OCI-LY1 (cell line): ENCODE measurements around the gene DRC1.

Experiments used
- H2AFZ ChIP-seq: fragments of 200-600 bp; sonication (generic), shearing (Covaris generic); 2 replicates; pipeline ENCODE4 v1.6.0; 2014; ENCODE audit warnings: antibody characterized with exemption, mild to moderate bottlenecking, low read length
- H3F3A ChIP-seq: fragments of 200-600 bp; sonication (generic), shearing (Covaris generic); 2 replicates; pipeline ENCODE4 v1.6.0; 2014; ENCODE audit warnings: mild to moderate bottlenecking, antibody characterized with exemption, low read length, moderate library complexity; ENCODE audit not compliant: insufficient read depth
- H3K27ac ChIP-seq: fragments of 200-600 bp; sonication (generic); 2 replicates; pipeline ENCODE4 v1.5.1; 2014; ENCODE audit warnings: low read length, mixed run types, mild to moderate bottlenecking, low read depth; ENCODE audit not compliant: poor library complexity, severe bottlenecking
- H3K27me3 ChIP-seq: fragments of 200-600 bp; sonication (generic); 2 replicates; pipeline ENCODE4 v1.6.0; 2014; ENCODE audit warnings: antibody characterized with exemption, mild to moderate bottlenecking, low read length, moderate library complexity; ENCODE audit not compliant: insufficient read depth
- H3K36me3 ChIP-seq: fragments of 200-600 bp; sonication (generic); 2 replicates; pipeline ENCODE4 v1.6.1; 2014; ENCODE audit warnings: mild to moderate bottlenecking, antibody characterized with exemption, low read length, moderate library complexity, mixed read lengths; ENCODE audit not compliant: insufficient read depth
- H3K4me1 ChIP-seq: fragments of 200-600 bp; sonication (generic); 2 replicates; pipeline ENCODE4 v1.5.1; 2014; ENCODE audit warnings: mild to moderate bottlenecking, low read length, moderate library complexity; ENCODE audit not compliant: insufficient read depth, severe bottlenecking
- H3K4me2 ChIP-seq: fragments of 200-600 bp; sonication (generic), shearing (Covaris generic); 2 replicates; pipeline ENCODE4 v1.6.1; 2014; ENCODE audit warnings: low read length
- H3K4me3 ChIP-seq: fragments of 200-600 bp; sonication (generic); 2 replicates; pipeline ENCODE4 v1.5.1; 2014; ENCODE audit warnings: low read length, low read depth, mild to moderate bottlenecking, mixed read lengths; ENCODE audit not compliant: poor library complexity, severe bottlenecking
- H3K79me2 ChIP-seq: fragments of 200-600 bp; shearing (Covaris generic); 2 replicates; pipeline ENCODE4 v1.6.1; 2016; ENCODE audit warnings: mixed run types, low read length, mixed read lengths; ENCODE audit not compliant: insufficient read depth
- H3K9ac ChIP-seq: fragments of 200-600 bp; sonication (generic), shearing (Covaris generic); 2 replicates; pipeline ENCODE4 v1.6.1; 2014; ENCODE audit warnings: mild to moderate bottlenecking, low read length, mixed read lengths
- H3K9me2 ChIP-seq: fragments of 200-600 bp; sonication (generic), shearing (Covaris generic); 2 replicates; pipeline ENCODE4 v1.6.1; 2014; ENCODE audit warnings: low read depth, mild to moderate bottlenecking, low read length, mixed read lengths
- H3K9me3 ChIP-seq: fragments of 200-600 bp; shearing (Covaris generic); 2 replicates; pipeline ENCODE4 v1.6.1; 2014; ENCODE audit warnings: low read length, mixed read lengths
- H4K20me1 ChIP-seq: fragments of 200-600 bp; sonication (generic), shearing (Covaris generic); 2 replicates; pipeline ENCODE4 v1.6.0; 2016; ENCODE audit warnings: mild to moderate bottlenecking, low read length; ENCODE audit not compliant: insufficient read depth
- CTCF ChIP-seq: fragments of 200-600 bp; sonication (generic), shearing (Covaris generic); IDR thresholded peaks from 2 replicates; pipeline ENCODE4 v1.5.1; 2017; ENCODE audit warnings: mild to moderate bottlenecking, antibody characterized with exemption, low read length, moderate library complexity, mixed read lengths
- EZH2 ChIP-seq: fragments of 200-600 bp; sonication (generic), shearing (Covaris generic); IDR thresholded peaks from 2 replicates; pipeline ENCODE4 v1.8.0; 2017; ENCODE audit warnings: borderline replicate concordance, mixed run types, mild to moderate bottlenecking, antibody characterized with exemption, low read length, moderate library complexity, mixed read lengths

Gene DRC1

GRCh38 chr2:26423750-26424149 lies 22.0 kb downstream of the DRC1 start:
- Histone ChIP-seq H3K4me1 (no peaks in the 10 kb centered on the region), H3K9me2 (no peaks in the 10 kb centered on the region), H3K9me3 (0 out of 2 replicates have a peak, but pooled peaks cover 3% of the 10 kb centered on the region), H3K36me3 (no peaks in the 10 kb centered on the region), H3K79me2 (no peaks in the 10 kb centered on the region), H3K27me3 (no peaks in the 10 kb centered on the region; the same call in 1 of the 2 replicates), H2AFZ (no peak overlapping the region), H3K4me3 (no peak overlapping the region), H3K4me2 (no peak overlapping the region), H3K27ac (no peak overlapping the region), H3F3A (no peaks in the 10 kb centered on the region), H3K9ac (no peak overlapping the region), H4K20me1 (no peaks in the 10 kb centered on the region)
- no peak for TF ChIP-seq EZH2
- TF ChIP-seq CTCF, result no peak

GRCh38 chr2:26424221-26424620 lies 22.5 kb downstream of the DRC1 start:
- Histone ChIP-seq H3K36me3 (no peaks in the 10 kb centered on the region), H3K4me1 (no peaks in the 10 kb centered on the region), H3K4me3 (no peak overlapping the region), H3K4me2 (no peak overlapping the region), H3K9me2 (no peaks in the 10 kb centered on the region), H3K9ac (no peak overlapping the region), H4K20me1 (no peaks in the 10 kb centered on the region), H3K9me3 (0 out of 2 replicates have a peak, but pooled peaks cover 3% of the 10 kb centered on the region), H3K27ac (no peak overlapping the region), H3K79me2 (no peaks in the 10 kb centered on the region), H3F3A (no peaks in the 10 kb centered on the region), H2AFZ (no peak overlapping the region), H3K27me3 (no peaks in the 10 kb centered on the region; the same call in 1 of the 2 replicates)
- TF ChIP-seq CTCF, result no peak
- TF ChIP-seq EZH2, result no peak

- no peak overlapping the region for H3K4me2 ChIP-seq
- H3K36me3 ChIP-seq, result no peaks in the 10 kb centered on the region
- H4K20me1 ChIP-seq, result no peaks in the 10 kb centered on the region
- TF ChIP-seq EZH2 (no peak), CTCF (no peak)
- H3K27me3 ChIP-seq, result no peaks in the 10 kb centered on the region; the same call in 1 of the 2 replicates
- no peak overlapping the region for H3K4me3 ChIP-seq
- no peaks in the 10 kb centered on the region for H3K4me1 ChIP-seq
- no peaks in the 10 kb centered on the region for H3K79me2 ChIP-seq
- no peak overlapping the region for H3K27ac ChIP-seq
- H3K9ac ChIP-seq, result no peak overlapping the region
- H2AFZ ChIP-seq, result no peak overlapping the region
- no peaks in the 10 kb centered on the region for H3F3A ChIP-seq
- no peaks in the 10 kb centered on the region for H3K9me2 ChIP-seq
- H3K9me3 ChIP-seq, result 0 out of 2 replicates have a peak, but pooled peaks cover 3% of the 10 kb centered on the region
Measured at GRCh38 chr2:26428846-26429245, 27.1 kb downstream of the DRC1 start.
